Smooth muscle cell (in vitro differentiated cells): ENCODE results near the gene ATG12. TPM values are rescaled to one million over a fixed set of nuclear protein-coding genes. Genes with fewer than 3 reads are reported as not detected.

Source experiments
- DNase-seq: peaks from one replicate; lab custom pipeline; 2025; ENCODE audit not compliant: unreplicated experiment; lab: John Stamatoyannopoulos, UW
- H2AFZ ChIP-seq: fragments of 200-600 bp; sonication (generic); 2 replicates; pipeline ENCODE4 v1.6.0; 2016; ENCODE audit warnings: antibody characterized with exemption, low read depth, mild to moderate bottlenecking
- H3F3A ChIP-seq: fragments of 200-600 bp; sonication (generic); 2 replicates; pipeline ENCODE4 v1.6.0; 2017; ENCODE audit warnings: antibody characterized with exemption, low read depth
- H3K27ac ChIP-seq: fragments of 200-600 bp; sonication (generic); 2 replicates; pipeline ENCODE4 v1.5.1; 2016; ENCODE audit warnings: low read depth, mild to moderate bottlenecking
- H3K27me3 ChIP-seq: fragments of 200-600 bp; sonication (generic); 2 replicates; pipeline ENCODE4 v1.6.1; 2016; ENCODE audit warnings: low read depth, mild to moderate bottlenecking
- H3K36me3 ChIP-seq: fragments of 200-600 bp; sonication (generic); 2 replicates; pipeline ENCODE4 v1.5.1; 2016; ENCODE audit warnings: low read depth
- H3K4me1 ChIP-seq: fragments of 200-600 bp; sonication (generic); 2 replicates; pipeline ENCODE4 v1.5.1; 2016; ENCODE audit warnings: low read depth
- H3K4me2 ChIP-seq: fragments of 200-600 bp; sonication (generic); 2 replicates; pipeline ENCODE4 v1.6.0; 2016; ENCODE audit warnings: mild to moderate bottlenecking
- H3K4me3 ChIP-seq: fragments of 200-600 bp; sonication (generic); 2 replicates; pipeline ENCODE4 v1.5.1; 2016; ENCODE audit warnings: mild to moderate bottlenecking
- H3K79me2 ChIP-seq: fragments of 200-600 bp; sonication (generic); 2 replicates; pipeline ENCODE4 v1.6.0; 2016; ENCODE audit warnings: low read depth, mild to moderate bottlenecking
- H3K9ac ChIP-seq: fragments of 200-600 bp; sonication (generic); 2 replicates; pipeline ENCODE4 v1.6.0; 2016; ENCODE audit warnings: low read depth
- H3K9me3 ChIP-seq: fragments of 200-600 bp; sonication (generic); replicated peaks from 2 replicates; pipeline ENCODE4 v1.5.1; 2016; ENCODE audit warnings: low read depth
- H4K20me1 ChIP-seq: fragments of 200-600 bp; sonication (generic); 2 replicates; pipeline ENCODE4 v1.6.0; 2016; ENCODE audit warnings: low read depth
- CTCF ChIP-seq: fragments of 200-600 bp; sonication (generic); IDR thresholded peaks from 2 replicates; pipeline ENCODE4 v1.5.1; 2017; ENCODE audit warnings: borderline replicate concordance, mild to moderate bottlenecking, antibody characterized with exemption; ENCODE audit not compliant: insufficient read depth, poor library complexity, severe bottlenecking
- WGBS: methylation state at CpG from one replicate; pipeline ENCODE4 v1.1.7; 2016; ENCODE audit warnings: low lambda C conversion rate; 5-methylcytosine and 5-hydroxymethylcytosine counted together
- polyA plus RNA-seq: library from polyadenylated mRNA; unstranded; fragments of >200 nt; fragmentation: Nextera tagmentation; extraction: Ambion mirVana; gene quantifications from 2 replicates; pipeline ENCODE4 v1.2.1, GENCODE V29; 2016
- total RNA-seq: library from RNA; depleted of rRNA; stranded (reverse); fragments of >200 nt; gene quantifications from 2 replicates; pipeline ENCODE4 v1.2.3, GENCODE V29; 2014

Gene ATG12
- total and polyA plus RNA-seq, 2 experiments from 2014 or later = 58.6 to 139 TPM

DNA sequence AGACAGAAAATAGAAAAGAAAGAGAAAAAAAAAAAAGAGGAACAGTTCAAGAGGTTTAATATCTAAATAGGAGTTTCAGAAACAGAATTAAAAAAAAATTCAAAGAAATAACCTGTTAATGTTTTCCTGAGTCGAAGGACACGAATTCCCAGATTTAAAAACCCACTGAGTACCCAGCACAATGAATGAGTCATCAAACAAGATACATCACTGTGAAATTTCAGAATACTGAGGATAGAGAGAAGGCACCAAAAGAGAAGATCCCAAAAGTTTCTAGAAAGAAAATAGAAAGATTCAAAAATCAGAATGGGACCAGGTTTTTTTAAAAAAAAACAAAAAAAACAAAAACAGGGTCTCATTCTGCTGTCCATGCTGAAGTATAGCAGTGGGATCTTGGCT is 33.7 kb downstream of the ATG12 start:
- no peak for TF ChIP-seq CTCF
- Histone ChIP-seq H3K36me3 (no peaks in the 10 kb centered on the region), H3K4me2 (peak overlapping the region; percentile 39)

DNA sequence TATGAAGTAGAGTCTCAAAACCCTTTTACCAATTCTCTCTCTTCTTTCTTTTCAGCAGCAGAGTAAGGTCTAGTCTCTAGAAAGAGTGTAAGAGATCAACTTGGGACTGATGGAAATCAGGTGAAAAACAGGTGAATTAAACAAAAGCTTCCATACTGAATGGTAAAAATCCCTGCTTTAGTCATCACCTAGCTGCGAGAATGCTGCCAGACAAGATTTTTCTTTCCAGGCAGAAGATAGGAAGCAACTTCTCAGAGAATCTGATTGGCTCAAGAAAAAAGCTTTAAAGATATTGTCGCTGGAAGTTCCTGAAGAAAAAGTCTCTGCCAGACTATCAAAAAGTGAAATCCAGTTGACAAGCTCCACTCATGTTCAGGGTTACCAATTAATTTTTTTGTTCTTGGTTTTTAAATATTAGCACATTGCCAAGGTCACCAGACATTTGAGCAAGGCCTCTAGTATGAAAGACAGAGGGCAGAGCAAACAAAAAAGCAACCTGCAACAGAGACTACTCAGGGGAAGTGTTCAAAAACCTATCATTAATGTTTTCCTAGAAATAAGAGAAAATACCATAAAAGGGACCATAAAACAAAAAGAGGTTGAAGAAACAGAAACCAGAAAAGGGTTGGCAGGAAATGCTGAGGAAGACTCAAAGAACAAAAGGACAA is 34.2 kb downstream of the ATG12 start:
- Histone ChIP-seq H3K4me2 (peak overlapping the region; percentile 39), H3K27me3 (no peaks in the 10 kb centered on the region), H3K36me3 (no peaks in the 10 kb centered on the region), H3K9ac (no peak overlapping the region), H3K27ac (peak overlapping the region; percentile 68), H3K4me3 (no peak overlapping the region), H3K9me3 (no peaks in the 10 kb centered on the region), H4K20me1 (no peaks in the 10 kb centered on the region), H3K79me2 (no peaks in the 10 kb centered on the region), H2AFZ (no peak overlapping the region), H3F3A (peaks cover 16% of the 10 kb centered on the region), H3K4me1 (no peaks in the 10 kb centered on the region)
- 36% methylated on average over 2 of the region's 2 CpGs for WGBS
- DNase-seq = no peak
- no peak for TF ChIP-seq CTCF

More for the DNA sequence above, 33.7 kb downstream of the ATG12 start:
- no peak overlapping the region for H2AFZ ChIP-seq
- no peak for DNase-seq
- no peak overlapping the region for H3K9ac ChIP-seq
- no peak overlapping the region for H3K4me3 ChIP-seq
- no peaks in the 10 kb centered on the region for H3K79me2 ChIP-seq
- H3K4me1 ChIP-seq = no peaks in the 10 kb centered on the region
- peaks cover 16% of the 10 kb centered on the region for H3F3A ChIP-seq
- H3K9me3 ChIP-seq = no peaks in the 10 kb centered on the region
- no peaks in the 10 kb centered on the region for H4K20me1 ChIP-seq
- WGBS = 39% methylated on average over 2 of the region's 2 CpGs
- no peaks in the 10 kb centered on the region for H3K27me3 ChIP-seq
- peak overlapping the region; percentile 68 for H3K27ac ChIP-seq

GRCh38 chr5:115801984-115802383 is 39.4 kb downstream of the ATG12 start:
- H3K27me3 ChIP-seq = no peaks in the 10 kb centered on the region
- H4K20me1 ChIP-seq = no peaks in the 10 kb centered on the region
- DNase-seq = no peak
- 60% methylated on average over 1 of the region's 1 CpG for WGBS
- H3K27ac ChIP-seq = no peak overlapping the region
- no peak overlapping the region for H2AFZ ChIP-seq
- no peaks in the 10 kb centered on the region for H3K4me1 ChIP-seq
- H3K9me3 ChIP-seq = no peaks in the 10 kb centered on the region
- H3K36me3 ChIP-seq = no peaks in the 10 kb centered on the region
- no peak overlapping the region for H3K4me2 ChIP-seq
- peaks cover 10% of the 10 kb centered on the region for H3F3A ChIP-seq
- no peaks in the 10 kb centered on the region for H3K79me2 ChIP-seq
- TF ChIP-seq CTCF = no peak
- H3K4me3 ChIP-seq = no peak overlapping the region
- no peak overlapping the region for H3K9ac ChIP-seq

- DNase-seq = no peak
- Histone ChIP-seq H3K9ac (no peak overlapping the region), H3K36me3 (no peaks in the 10 kb centered on the region), H3K9me3 (no peaks in the 10 kb centered on the region), H3K27ac (no peak overlapping the region), H3K27me3 (no peaks in the 10 kb centered on the region), H3K4me3 (no peak overlapping the region), H2AFZ (no peak overlapping the region), H4K20me1 (no peaks in the 10 kb centered on the region), H3K4me1 (no peaks in the 10 kb centered on the region), H3F3A (peaks cover 2% of the 10 kb centered on the region), H3K4me2 (no peak overlapping the region), H3K79me2 (no peaks in the 10 kb centered on the region)
- WGBS = 98% methylated on average over 2 of the region's 2 CpGs
- TF ChIP-seq CTCF = no peak
These were observed 40.2 kb downstream of the ATG12 start for GRCh38 chr5:115801152-115801551.
